ENCODE data around the gene C10orf95.

DNA sequence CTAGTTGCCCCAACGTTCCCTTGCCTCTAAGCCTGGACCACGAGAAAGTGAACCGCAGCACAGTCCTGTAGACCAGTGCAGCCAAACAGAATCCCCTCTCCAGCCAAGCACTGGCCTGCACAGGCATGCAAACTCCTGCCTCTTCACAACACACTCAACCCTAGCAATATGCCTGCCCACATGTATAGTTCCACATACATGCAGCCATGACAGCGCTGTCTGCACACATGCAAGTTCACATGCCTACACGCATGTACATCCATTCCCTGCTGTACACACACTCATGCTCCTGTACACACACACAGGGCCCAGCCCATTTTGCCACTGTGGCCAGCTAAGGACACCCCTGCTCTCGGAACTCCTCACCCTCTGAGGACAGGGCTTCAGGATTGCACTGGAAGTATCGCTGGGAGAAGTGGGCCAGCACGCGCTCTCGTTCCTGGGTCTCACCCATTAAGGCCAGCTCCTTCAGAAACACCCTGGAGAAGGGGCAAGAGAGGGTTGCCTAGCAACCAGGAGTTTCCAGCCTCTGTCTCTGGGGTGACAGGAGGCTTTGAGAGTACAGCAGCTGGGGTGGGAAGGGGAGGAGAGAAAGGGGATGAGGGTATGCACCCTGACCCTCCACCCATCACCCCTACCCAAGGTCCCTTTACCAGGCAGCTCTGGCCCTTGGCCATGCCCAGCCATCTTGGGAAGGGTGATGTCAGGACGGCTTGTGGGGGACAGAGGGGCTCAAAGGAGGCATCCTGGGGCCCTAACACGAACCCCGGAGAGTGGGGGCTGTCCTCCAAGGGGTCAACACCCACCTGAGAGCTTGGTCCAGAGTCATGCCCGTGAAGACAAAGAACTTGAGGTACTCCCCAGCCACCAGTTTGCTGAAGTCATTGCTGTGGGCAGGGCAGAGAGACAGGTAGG lies 39.7 kb downstream of the C10orf95 start:
- TF ChIP-seq, protein P1, sequence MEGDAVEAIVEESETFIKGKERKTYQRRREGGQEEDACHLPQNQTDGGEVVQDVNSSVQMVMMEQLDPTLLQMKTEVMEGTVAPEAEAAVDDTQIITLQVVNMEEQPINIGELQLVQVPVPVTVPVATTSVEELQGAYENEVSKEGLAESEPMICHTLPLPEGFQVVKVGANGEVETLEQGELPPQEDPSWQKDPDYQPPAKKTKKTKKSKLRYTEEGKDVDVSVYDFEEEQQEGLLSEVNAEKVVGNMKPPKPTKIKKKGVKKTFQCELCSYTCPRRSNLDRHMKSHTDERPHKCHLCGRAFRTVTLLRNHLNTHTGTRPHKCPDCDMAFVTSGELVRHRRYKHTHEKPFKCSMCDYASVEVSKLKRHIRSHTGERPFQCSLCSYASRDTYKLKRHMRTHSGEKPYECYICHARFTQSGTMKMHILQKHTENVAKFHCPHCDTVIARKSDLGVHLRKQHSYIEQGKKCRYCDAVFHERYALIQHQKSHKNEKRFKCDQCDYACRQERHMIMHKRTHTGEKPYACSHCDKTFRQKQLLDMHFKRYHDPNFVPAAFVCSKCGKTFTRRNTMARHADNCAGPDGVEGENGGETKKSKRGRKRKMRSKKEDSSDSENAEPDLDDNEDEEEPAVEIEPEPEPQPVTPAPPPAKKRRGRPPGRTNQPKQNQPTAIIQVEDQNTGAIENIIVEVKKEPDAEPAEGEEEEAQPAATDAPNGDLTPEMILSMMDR (IDR thresholded peaks at IDR 0.05), result no peak
- TF ChIP-seq POLR2A (IDR thresholded peaks at IDR 0.05), result no peak
- TF ChIP-seq POLR2AphosphoS5 (IDR thresholded peaks at IDR 0.05), result no peak
